Body of pancreas (tissue), 4 donors: ENCODE measurements around the gene WEE1.

Source experiments
- CTCF ChIP-seq, 7 experiments: fragments of 450-650 bp in 4 of 7; fragments of 200-600 bp in 3 of 7; sonication (generic) in 3 of 7; IDR thresholded peaks; one replicate each; pipeline ENCODE4 v1.5.1; 2016 to 2019; ENCODE audit warnings: antibody characterized with exemption in 7 of 7
- POLR2A ChIP-seq, 3 donors: fragments of 450-650 bp; IDR thresholded peaks; one replicate each; pipeline ENCODE4 v1.6.1; 2016; ENCODE audit warnings: antibody characterized with exemption in 3 of 3, mild to moderate bottlenecking in 2 of 3

GRCh38 chr11:9528136-9528501 is 45.4 kb upstream of the WEE1 start:
- TF ChIP-seq CTCF (IDR thresholded peaks at IDR 0.05), result no peak
- TF ChIP-seq POLR2A (IDR thresholded peaks at IDR 0.05), result no peak
